Left lung (tissue), 14 donors: ENCODE measurements around the gene IKBIP. TPM values are rescaled to one million over a fixed set of nuclear protein-coding genes. Genes with fewer than 3 reads are reported as not detected.

Source experiments
- ATAC-seq: fragments of 200-7000 bp; cut with Tn5 transposase; one replicate; pipeline ENCODE4 v1.9.1; 2020; ENCODE audit warnings: moderate library complexity
- DNase-seq, 4 donors: peaks; one replicate each; pipeline ENCODE4 v3.0.0-alpha.2; 2013 to 2020
- H3K27ac ChIP-seq, 2 donors: fragments of 200-600 bp; sonication (generic) in 1 of 2; one replicate each; pipeline versions ENCODE4 v1.5.0 to v1.8.0; 2020 to 2021
- H3K27me3 ChIP-seq, 2 donors: fragments of 200-600 bp; sonication (generic) in 1 of 2; one replicate each; pipeline versions ENCODE4 v1.5.0 to v1.8.0; 2020 to 2021
- H3K36me3 ChIP-seq, 2 donors: fragments of 200-600 bp; sonication (generic) in 1 of 2; one replicate each; pipeline versions ENCODE4 v1.5.0 to v1.8.0; 2020 to 2021
- H3K4me1 ChIP-seq, 2 donors: fragments of 200-600 bp; one replicate each; pipeline ENCODE4 v1.8.0; 2021
- H3K4me3 ChIP-seq, 2 donors: fragments of 200-600 bp; sonication (generic) in 1 of 2; one replicate each; pipeline versions ENCODE4 v1.5.0 to v1.8.0; 2020 to 2021; ENCODE audit warnings: mild to moderate bottlenecking in 1 of 2
- H3K9me3 ChIP-seq, 2 donors: fragments of 200-600 bp; sonication (generic) in 1 of 2; one replicate each; pipeline versions ENCODE4 v1.5.0 to v1.8.0; 2020 to 2021
- CTCF ChIP-seq, 2 donors: fragments of 200-600 bp; sonication (generic) in 1 of 2; IDR thresholded peaks; one replicate each; pipeline versions ENCODE4 v1.5.0 to v1.8.0; 2021; ENCODE audit warnings: antibody characterized with exemption in 2 of 2
- intact Hi-C, 2 donors: fragments of 100-400 bp; cut with DNase I; formaldehyde crosslinking; loops; one replicate each; pipeline versions ENCODE4 v1.11.2 to v1.14.2; 2022
- long read RNA-seq, 12 donors: library from polyadenylated mRNA in 2 of 12; unstranded in 2 of 12; transcript quantifications; one replicate each; pipeline ENCODE4 v2.0.0 and lab custom pipeline, GENCODE V29; 2019 to 2026
- polyA plus RNA-seq, 6 donors: library from polyadenylated mRNA; unstranded; fragments of 120-200 nt; gene quantifications; one replicate each; pipeline ENCODE4 v1.2.1, GENCODE V29; 2013; ENCODE audit not compliant: insufficient read length in 6 of 6
- total RNA-seq, 2 donors: library from RNA; stranded (reverse); fragmentation: NEBNext Ultra II Directional; extraction: Animal tissue kit (Norgen Biotek cat#: 25700); gene quantifications; one replicate each; pipeline ENCODE4 v1.2.1, GENCODE V29; 2021
- donor health status: DM: no; HTN: yes; CAD: no.
- donor health status: DM: no; HTN: no; CAD: no.

Gene IKBIP
- total RNA-seq (10 to 100 TPM; 23.6 to 24.3 TPM), polyA plus RNA-seq (10 to 100 TPM; 25.5 to 31.7 (median 29.2) TPM)
- long read RNA-seq, donor 1, transcript IKBIP-203 (2 exons, 1,368 nt): major isoform, 12 of 33 reads
- long read RNA-seq, donor 1, transcript IKBIP-201 (3 exons, 3,189 nt): minor isoform, 11 of 33 reads
- long read RNA-seq, donor 1, transcript IKBIP-202 (3 exons, 1,645 nt): minor isoform, 10 of 33 reads
- long read RNA-seq, donor 1, partial matches to known transcripts: 0 of 33 reads
- long read RNA-seq, donor 1, other reads (novel, unspliced or antisense): 0 of 33 reads
- long read RNA-seq, donor 2, transcript IKBIP-202 (3 exons, 1,645 nt): major isoform, 13 of 42 reads
- long read RNA-seq, donor 2, transcript IKBIP-203 (2 exons, 1,368 nt): minor isoform, 9 of 42 reads
- long read RNA-seq, donor 2, transcript IKBIP-201 (3 exons, 3,189 nt): major isoform, 13 of 42 reads
- long read RNA-seq, donor 2, partial matches to known transcripts: 7 of 42 reads
- long read RNA-seq, donor 2, other reads (novel, unspliced or antisense): 0 of 42 reads
- long read RNA-seq, donor 3, transcript IKBIP-203 (2 exons, 1,368 nt): minor isoform, 5 of 21 reads
- long read RNA-seq, donor 3, transcript IKBIP-201 (3 exons, 3,189 nt): minor isoform, 7 of 21 reads
- long read RNA-seq, donor 3, transcript IKBIP-202 (3 exons, 1,645 nt): major isoform, 9 of 21 reads
- long read RNA-seq, donor 3, partial matches to known transcripts: 0 of 21 reads
- long read RNA-seq, donor 3, other reads (novel, unspliced or antisense): 0 of 21 reads
- long read RNA-seq, donor 4, transcript IKBIP-202 (3 exons, 1,645 nt): major isoform, 6 of 16 reads
- long read RNA-seq, donor 4, partial matches to known transcripts: 3 of 16 reads
- long read RNA-seq, donor 4, other reads (novel, unspliced or antisense): 3 of 16 reads
- long read RNA-seq, donor 5, transcript IKBIP-201 (3 exons, 3,189 nt): minor isoform, 5 of 26 reads
- long read RNA-seq, donor 5, transcript IKBIP-202 (3 exons, 1,645 nt): minor isoform, 6 of 26 reads
- long read RNA-seq, donor 5, transcript IKBIP-203 (2 exons, 1,368 nt): major isoform, 15 of 26 reads
- long read RNA-seq, donor 5, partial matches to known transcripts: 0 of 26 reads
- long read RNA-seq, donor 5, other reads (novel, unspliced or antisense): 0 of 26 reads
- long read RNA-seq, donor 6, transcript IKBIP-202 (3 exons, 1,645 nt): minor isoform, 14 of 35 reads
- long read RNA-seq, donor 6, transcript IKBIP-203 (2 exons, 1,368 nt): major isoform, 17 of 35 reads
- long read RNA-seq, donor 6, partial matches to known transcripts: 0 of 35 reads
- long read RNA-seq, donor 6, other reads (novel, unspliced or antisense): 0 of 35 reads
- long read RNA-seq, donor 7, transcript IKBIP-202 (3 exons, 1,645 nt): major isoform, 15 of 30 reads
- long read RNA-seq, donor 7, transcript IKBIP-203 (2 exons, 1,368 nt): minor isoform, 9 of 30 reads
- long read RNA-seq, donor 7, transcript IKBIP-201 (3 exons, 3,189 nt): minor isoform, 6 of 30 reads
- long read RNA-seq, donor 7, partial matches to known transcripts: 0 of 30 reads
- long read RNA-seq, donor 7, other reads (novel, unspliced or antisense): 0 of 30 reads
- long read RNA-seq, donor 8, transcript IKBIP-203 (2 exons, 1,368 nt): major isoform, 12 of 31 reads
- long read RNA-seq, donor 8, transcript IKBIP-201 (3 exons, 3,189 nt): minor isoform, 10 of 31 reads
- long read RNA-seq, donor 8, transcript IKBIP-202 (3 exons, 1,645 nt): minor isoform, 9 of 31 reads
- long read RNA-seq, donor 8, partial matches to known transcripts: 0 of 31 reads
- long read RNA-seq, donor 8, other reads (novel, unspliced or antisense): 0 of 31 reads
- long read RNA-seq, donor 9: 0 reads
- long read RNA-seq, donor 10, transcript IKBIP-202 (3 exons, 1,645 nt): major isoform, 11 of 26 reads
- long read RNA-seq, donor 10, transcript IKBIP-201 (3 exons, 3,189 nt): minor isoform, 9 of 26 reads
- long read RNA-seq, donor 10, transcript IKBIP-203 (2 exons, 1,368 nt): minor isoform, 5 of 26 reads
- long read RNA-seq, donor 10, partial matches to known transcripts: 1 of 26 reads
- long read RNA-seq, donor 10, other reads (novel, unspliced or antisense): 0 of 26 reads
- long read RNA-seq, donor 11, transcript IKBIP-202 (3 exons, 1,645 nt): major isoform, 6 of 13 reads
- long read RNA-seq, donor 11, partial matches to known transcripts: 0 of 13 reads
- long read RNA-seq, donor 11, other reads (novel, unspliced or antisense): 0 of 13 reads
- long read RNA-seq, donor 12, transcript IKBIP-201 (3 exons, 3,189 nt): minor isoform, 9 of 30 reads
- long read RNA-seq, donor 12, transcript IKBIP-203 (2 exons, 1,368 nt): major isoform, 11 of 30 reads
- long read RNA-seq, donor 12, transcript IKBIP-202 (3 exons, 1,645 nt): minor isoform, 10 of 30 reads
- long read RNA-seq, donor 12, partial matches to known transcripts: 0 of 30 reads
- long read RNA-seq, donor 12, other reads (novel, unspliced or antisense): 0 of 30 reads

- Histone ChIP-seq H3K27ac (peak within 1 kb of the TSS; percentile 91 to 92), H3K4me1 (peaks cover 12 to 55% of the 10 kb centered on the region in 2 donors), H3K36me3 (peaks cover 0 to 16% of the 10 kb centered on the region in 2 donors), H3K9me3 (no peaks in the 10 kb centered on the region), H3K27me3 (no peaks in the 10 kb centered on the region), H3K4me3 (peak within 1 kb of the TSS; percentile 96 to 100)
- DNase-seq (peak; percentile 98 to 100 (median 98)), ATAC-seq (peak; percentile 97)
- intact Hi-C loops: no loop called here
- TF ChIP-seq CTCF (IDR thresholded peaks at IDR 0.05): no peak
Observed at GRCh38 chr12:98644712-98645571, at the start of gene IKBIP, which contains the start of gene APAF1. IKBIP (minus strand) TSS chr12:98644788; CDS start chr12:98644701, 87 bp downstream. APAF1 (plus strand) TSS chr12:98645290; CDS start chr12:98648360, 3,070 bp downstream.

GRCh38 chr12:98691351-98691750, 46.8 kb upstream of the IKBIP start:
- peak overlapping the region in 1 of 2 donors; percentile 53 for H3K27ac ChIP-seq
- H3K4me3 ChIP-seq: no peak overlapping the region
- intact Hi-C loops: no loop called here
- ATAC-seq: no peak
- H3K4me1 ChIP-seq: no peaks in the 10 kb centered on the region
- TF ChIP-seq CTCF (IDR thresholded peaks at IDR 0.05): no peak
- no peaks in the 10 kb centered on the region for H3K27me3 ChIP-seq
- H3K9me3 ChIP-seq: peaks cover 0 to 2% of the 10 kb centered on the region in 2 donors
- H3K36me3 ChIP-seq: peaks cover 0 to 79% of the 10 kb centered on the region in 2 donors
- DNase-seq: no peak

GRCh38 chr12:98686603-98687002, 42.0 kb upstream of the IKBIP start:
- intact Hi-C loops: no loop called here
- TF ChIP-seq CTCF (IDR thresholded peaks at IDR 0.05): no peak

More at GRCh38 chr12:98686603-98687002, 42.0 kb upstream of the IKBIP start:
- Histone ChIP-seq H3K27ac (no peak overlapping the region), H3K4me3 (no peak overlapping the region), H3K4me1 (no peaks in the 10 kb centered on the region), H3K27me3 (no peaks in the 10 kb centered on the region), H3K36me3 (peaks cover 0 to 91% of the 10 kb centered on the region in 2 donors), H3K9me3 (no peaks in the 10 kb centered on the region)
- ATAC-seq (no peak), DNase-seq (no peak)
